ENCODE data around the gene HDX.

DNA sequence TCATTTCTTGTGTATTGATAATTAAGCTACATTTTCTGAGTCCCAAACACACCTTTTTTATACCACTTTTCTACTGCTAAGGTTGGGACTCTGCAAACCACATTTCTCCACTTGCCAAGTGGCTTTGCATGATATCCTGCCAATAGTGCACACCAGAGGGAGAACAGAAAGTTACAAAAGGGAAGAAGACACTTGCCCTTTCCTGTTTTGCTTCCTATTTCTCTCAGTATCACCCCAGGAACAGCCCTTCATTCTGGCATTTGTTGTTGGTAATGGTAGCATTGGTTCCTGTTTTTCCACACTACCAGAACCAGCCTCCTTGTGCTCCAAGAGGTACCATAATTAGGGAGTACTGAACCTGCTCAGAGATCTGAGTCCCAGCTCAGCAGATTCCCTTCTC lies 87.1 kb downstream of the HDX start:
- TF ChIP-seq TAF1 (IDR thresholded peaks at IDR 0.05; ENCODE audit: low read depth, low read length) (no peak), POLR2A (IDR thresholded peaks at IDR 0.05; ENCODE audit: low read depth, low read length) (no peak)
